T-helper 17 cell (primary cell): ENCODE results near the gene BRICD5. TPM values are rescaled to one million over a fixed set of nuclear protein-coding genes. Genes with fewer than 3 reads are reported as not detected.

ENCODE experiments used
- ATAC-seq: fragments of 150-1000 bp; cut with Tn5 transposase; 2 replicates; pipeline ENCODE4 v1.10.0; 2021; ENCODE audit warnings: mild to moderate bottlenecking, moderate library complexity
- DNase-seq, 3 donors: peaks; one replicate each; pipeline versions ENCODE4 v3.0.0 to v3.0.0-alpha.2; 2020 to 2021
- H3K9me3 ChIP-seq: one replicate; pipeline ENCODE4 v1.7.0; 2013; ENCODE audit warnings: low read length, mild to moderate bottlenecking; ENCODE audit not compliant: control insufficient read depth, poor library complexity, severe bottlenecking
- H3K27ac Mint-ChIP-seq: one replicate; pipeline ENCODE4 v1.8.0; 2022; ENCODE audit warnings: mild to moderate bottlenecking, moderate library complexity, mixed read lengths
- H3K27me3 Mint-ChIP-seq: one replicate; pipeline ENCODE4 v1.8.0; 2022; ENCODE audit warnings: mixed read lengths
- H3K36me3 Mint-ChIP-seq: one replicate; pipeline ENCODE4 v1.8.0; 2022; ENCODE audit warnings: low read depth, mixed read lengths
- H3K4me1 Mint-ChIP-seq: one replicate; pipeline ENCODE4 v1.8.0; 2022; ENCODE audit warnings: mild to moderate bottlenecking, mixed read lengths
- H3K4me3 Mint-ChIP-seq: one replicate; pipeline ENCODE4 v1.8.0; 2022; ENCODE audit warnings: mild to moderate bottlenecking, moderate library complexity, mixed read lengths
- total RNA-seq, 4 donors: library from RNA in 2 of 4; stranded (reverse) in 2 of 4; gene quantifications; one replicate each; pipeline ENCODE4 v1.2.3 and lab custom pipeline; 2022 to 2026

The BRICD5 gene
- total RNA-seq, 2 donors from 2014 or later, result 2.6 to 4.0 TPM

DNA sequence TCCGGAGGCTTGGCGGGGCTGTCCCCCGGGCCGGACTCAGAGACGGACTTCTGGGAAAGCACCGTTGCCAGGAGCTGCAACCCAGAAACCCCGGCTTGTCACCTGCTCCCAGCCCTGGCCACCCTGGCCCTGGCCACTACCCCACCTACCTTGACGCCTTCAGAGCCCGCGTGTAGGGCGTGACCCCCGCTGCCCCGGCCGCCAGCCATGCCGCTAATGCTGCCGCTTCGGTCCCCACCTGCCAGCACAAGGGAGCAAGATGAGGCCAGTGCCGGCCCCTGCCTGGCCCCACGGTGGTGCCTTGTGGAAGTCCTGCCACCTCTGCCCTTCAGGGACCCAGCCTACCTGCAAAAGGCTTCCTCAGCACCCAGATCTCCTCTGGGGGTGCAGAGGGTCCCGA, 25.7 kb downstream of the BRICD5 start:
- Mint-ChIP-seq H3K4me3 (no peak overlapping the region), H3K36me3 (no peaks in the 10 kb centered on the region), H3K27me3 (no peaks in the 10 kb centered on the region), H3K27ac (no peak overlapping the region), H3K4me1 (peaks cover 5% of the 10 kb centered on the region)
- ATAC-seq, result no peak
- no peak for DNase-seq
- H3K9me3 ChIP-seq, result no peaks in the 10 kb centered on the region

DNA sequence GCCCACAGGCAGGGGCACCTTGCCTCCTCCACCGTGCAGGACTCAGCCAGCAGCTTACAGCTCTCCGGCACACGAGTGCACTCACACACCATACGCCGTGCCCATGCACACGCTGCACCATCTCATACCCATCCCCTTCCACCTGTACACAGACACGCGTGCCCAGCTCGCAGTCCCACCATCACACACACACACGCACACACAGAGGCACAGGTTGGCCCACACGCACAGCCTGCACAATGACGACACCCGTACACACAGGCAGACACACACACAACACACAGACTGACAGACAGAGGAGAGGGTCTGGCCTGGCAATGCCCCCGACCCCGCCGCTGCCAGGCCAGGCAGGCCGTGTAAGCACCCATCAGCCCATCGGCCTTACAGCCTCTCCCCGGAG, 26.3 kb downstream of the BRICD5 start:
- H3K27me3 Mint-ChIP-seq, result no peaks in the 10 kb centered on the region
- no peaks in the 10 kb centered on the region for H3K36me3 Mint-ChIP-seq
- H3K4me3 Mint-ChIP-seq, result no peak overlapping the region
- H3K27ac Mint-ChIP-seq, result no peak overlapping the region
- no peaks in the 10 kb centered on the region for H3K9me3 ChIP-seq
- peaks cover 5% of the 10 kb centered on the region for H3K4me1 Mint-ChIP-seq
- ATAC-seq (no peak), DNase-seq (no peak)

DNA sequence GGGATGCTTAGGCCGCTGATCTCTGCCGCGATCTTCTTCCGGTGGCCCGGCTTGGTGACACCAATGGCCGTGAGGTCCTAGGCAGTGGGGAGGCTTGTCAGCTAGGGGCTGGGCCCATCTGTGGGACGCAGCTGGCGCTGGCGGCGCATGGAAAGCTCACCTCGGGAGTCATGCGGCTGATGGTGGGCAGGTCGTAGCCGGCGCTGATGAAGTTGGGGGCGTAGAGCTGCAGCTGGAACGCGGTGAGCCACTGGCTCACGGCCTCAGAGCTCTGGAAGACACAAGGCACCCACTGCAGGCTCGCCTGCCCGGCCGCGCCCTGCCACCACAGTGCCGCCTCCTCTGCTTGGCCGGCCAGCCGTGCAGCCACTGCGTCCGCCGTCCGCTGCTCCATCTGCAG, 27.0 kb downstream of the BRICD5 start:
- ATAC-seq (no peak), DNase-seq (no peak)
- H3K4me1 Mint-ChIP-seq, result peaks cover 5% of the 10 kb centered on the region
- no peak overlapping the region for H3K27ac Mint-ChIP-seq
- H3K36me3 Mint-ChIP-seq, result no peaks in the 10 kb centered on the region
- no peak overlapping the region for H3K4me3 Mint-ChIP-seq
- no peaks in the 10 kb centered on the region for H3K9me3 ChIP-seq
- no peaks in the 10 kb centered on the region for H3K27me3 Mint-ChIP-seq

DNA sequence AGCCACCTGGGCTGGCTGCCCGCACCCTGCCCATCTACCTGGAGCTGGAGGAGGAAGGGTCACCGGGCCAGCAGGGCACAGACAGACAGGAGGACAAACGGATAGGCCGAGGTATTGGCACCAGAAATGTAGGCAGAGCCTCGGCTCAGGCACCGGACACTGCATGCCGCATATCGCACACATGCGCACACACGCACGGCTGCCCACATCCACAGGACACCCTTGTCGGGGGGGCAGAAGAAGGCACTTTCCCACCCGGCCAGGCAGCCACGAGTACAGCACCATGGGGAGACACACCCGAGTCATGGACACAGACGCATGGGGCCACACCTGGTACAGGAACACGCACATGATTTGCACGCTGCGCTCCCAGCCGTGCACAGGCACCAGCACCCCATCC, 28.7 kb downstream of the BRICD5 start:
- no peak overlapping the region for H3K4me3 Mint-ChIP-seq

DNA sequence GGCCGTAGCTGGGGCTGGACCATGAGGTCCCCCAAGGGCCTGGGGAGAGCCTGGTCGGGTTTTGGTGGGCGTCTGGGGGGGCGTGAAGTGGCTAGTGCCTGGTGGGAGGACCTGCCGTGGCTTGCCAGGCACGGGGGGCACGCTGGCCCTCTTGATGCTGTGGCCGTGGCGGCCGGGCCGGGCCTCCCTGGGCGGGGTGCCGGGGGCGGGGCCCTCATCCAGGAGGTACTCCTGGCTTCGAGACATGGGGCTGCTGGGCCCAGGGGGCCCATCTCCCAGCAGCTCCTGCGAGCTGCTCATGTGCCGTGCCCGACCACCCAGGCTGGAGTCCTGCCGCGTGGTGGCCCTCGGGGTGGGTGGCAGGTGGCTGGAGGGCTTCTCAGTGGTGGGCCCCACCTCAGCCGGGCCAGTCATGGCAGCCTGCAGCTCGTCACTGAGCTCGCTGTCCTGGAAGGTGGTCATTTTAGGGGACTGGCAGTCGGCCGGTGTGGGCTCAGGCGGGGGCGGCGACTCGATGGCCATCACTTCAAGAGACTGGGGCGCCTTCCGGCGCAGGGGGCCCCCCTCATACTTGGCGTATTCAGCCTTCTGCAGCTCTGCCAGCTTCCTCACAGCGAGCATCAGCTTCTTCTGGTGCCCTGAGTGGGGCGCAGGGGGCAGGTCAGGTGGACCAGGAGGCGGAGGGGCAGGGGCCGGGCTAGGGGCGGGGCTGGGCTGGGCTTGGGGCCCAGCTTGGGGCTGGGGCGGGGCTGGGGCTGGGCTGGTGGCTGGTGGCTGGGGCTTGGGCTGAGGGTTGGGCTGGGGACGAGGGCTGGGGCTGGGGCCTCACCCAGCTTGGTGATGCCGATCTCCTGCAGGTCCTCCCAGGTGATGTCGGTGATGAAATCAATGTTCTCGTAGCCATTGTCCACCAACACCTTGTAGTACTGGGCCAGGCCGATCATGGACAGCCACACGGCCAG, 29.4 kb downstream of the BRICD5 start:
- no peak for ATAC-seq
- no peak overlapping the region for H3K4me3 Mint-ChIP-seq
- DNase-seq, result no peak
- no peaks in the 10 kb centered on the region for H3K27me3 Mint-ChIP-seq
- H3K27ac Mint-ChIP-seq, result no peak overlapping the region
- H3K36me3 Mint-ChIP-seq, result no peaks in the 10 kb centered on the region
- peaks cover 5% of the 10 kb centered on the region for H3K4me1 Mint-ChIP-seq
- H3K9me3 ChIP-seq, result no peaks in the 10 kb centered on the region

More for the DNA sequence above, 28.7 kb downstream of the BRICD5 start:
- Mint-ChIP-seq H3K27ac (no peak overlapping the region), H3K4me1 (peaks cover 5% of the 10 kb centered on the region), H3K27me3 (no peaks in the 10 kb centered on the region), H3K36me3 (no peaks in the 10 kb centered on the region)
- DNase-seq (no peak), ATAC-seq (no peak)
- no peaks in the 10 kb centered on the region for H3K9me3 ChIP-seq

DNA sequence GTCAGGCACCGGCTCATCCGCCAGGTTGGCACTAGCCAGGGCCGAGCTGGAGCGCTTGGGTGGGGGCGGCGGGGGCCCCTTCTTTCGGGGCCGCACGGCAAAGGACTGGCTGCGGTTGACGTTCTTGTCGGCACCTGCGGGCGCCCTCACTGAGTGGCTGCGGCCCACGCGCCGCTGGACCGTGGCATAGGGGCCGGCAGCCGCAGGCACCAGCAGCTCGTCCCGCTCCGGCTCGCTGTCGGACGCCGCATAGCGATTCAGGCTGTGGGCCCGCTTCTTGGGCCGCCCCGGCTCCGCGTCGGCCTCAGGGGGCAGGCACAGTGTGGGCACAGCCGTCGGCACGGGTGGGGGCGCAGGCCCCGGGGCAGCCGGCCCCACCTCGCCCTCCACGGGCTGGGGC, 30.2 kb downstream of the BRICD5 start:
- DNase-seq (no peak), ATAC-seq (no peak)
- Mint-ChIP-seq H3K4me1 (peaks cover 5% of the 10 kb centered on the region), H3K27ac (no peak overlapping the region), H3K36me3 (no peaks in the 10 kb centered on the region), H3K4me3 (no peak overlapping the region), H3K27me3 (no peaks in the 10 kb centered on the region)
- H3K9me3 ChIP-seq, result no peaks in the 10 kb centered on the region

DNA sequence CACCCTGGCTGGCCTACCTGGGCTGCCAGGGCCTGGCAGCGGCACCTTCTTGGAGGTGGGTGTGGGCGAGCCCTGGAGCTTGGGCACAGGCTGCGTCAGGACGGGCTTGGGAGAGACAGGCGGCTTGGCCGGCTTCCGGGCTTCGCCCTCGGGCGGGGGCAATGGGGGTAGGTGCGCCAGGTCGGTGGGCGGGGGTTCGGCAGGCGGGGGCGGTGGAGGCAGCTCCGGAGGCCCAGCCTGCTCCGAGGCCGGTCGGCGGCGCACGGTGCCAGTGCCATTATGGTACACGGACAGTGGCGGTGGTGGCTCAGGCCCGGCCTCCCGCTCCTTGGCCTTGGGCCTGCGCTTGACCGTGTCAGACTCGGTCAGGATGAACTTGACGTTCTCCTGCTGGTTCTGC, 31.1 kb downstream of the BRICD5 start:
- no peak for ATAC-seq
- peak overlapping the region; percentile 36 for H3K4me3 Mint-ChIP-seq
- no peak overlapping the region for H3K27ac Mint-ChIP-seq

DNA sequence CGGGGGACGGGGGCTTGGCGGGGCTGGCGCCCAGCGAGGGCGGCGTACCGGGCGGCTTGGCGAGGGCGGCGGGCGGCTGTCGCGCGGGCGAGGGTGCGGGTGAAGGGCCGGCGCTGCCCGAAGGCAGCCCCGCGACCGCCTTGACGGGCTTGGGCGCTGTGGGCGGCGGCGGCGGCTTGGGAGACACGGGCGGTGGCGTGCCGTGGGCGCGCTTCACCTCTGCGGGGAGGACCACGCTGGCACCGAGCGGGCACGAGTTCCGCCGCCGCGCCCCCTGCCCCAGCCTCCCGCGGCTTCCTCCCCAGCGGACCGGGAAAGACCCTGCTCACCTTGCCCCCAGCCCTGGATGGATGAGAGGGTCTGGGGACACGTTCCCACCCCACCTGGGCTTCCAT, 31.6 kb downstream of the BRICD5 start:
- Mint-ChIP-seq H3K4me3 (peak overlapping the region; percentile 36), H3K4me1 (peaks cover 3% of the 10 kb centered on the region), H3K36me3 (no peaks in the 10 kb centered on the region), H3K27ac (no peak overlapping the region), H3K27me3 (no peaks in the 10 kb centered on the region)
- DNase-seq, result no peak
- ATAC-seq, result no peak
- H3K9me3 ChIP-seq, result no peaks in the 10 kb centered on the region

More for the DNA sequence above, 31.1 kb downstream of the BRICD5 start:
- Mint-ChIP-seq H3K27me3 (no peaks in the 10 kb centered on the region), H3K36me3 (no peaks in the 10 kb centered on the region), H3K4me1 (peaks cover 5% of the 10 kb centered on the region)
- no peak for DNase-seq
- no peaks in the 10 kb centered on the region for H3K9me3 ChIP-seq

DNA sequence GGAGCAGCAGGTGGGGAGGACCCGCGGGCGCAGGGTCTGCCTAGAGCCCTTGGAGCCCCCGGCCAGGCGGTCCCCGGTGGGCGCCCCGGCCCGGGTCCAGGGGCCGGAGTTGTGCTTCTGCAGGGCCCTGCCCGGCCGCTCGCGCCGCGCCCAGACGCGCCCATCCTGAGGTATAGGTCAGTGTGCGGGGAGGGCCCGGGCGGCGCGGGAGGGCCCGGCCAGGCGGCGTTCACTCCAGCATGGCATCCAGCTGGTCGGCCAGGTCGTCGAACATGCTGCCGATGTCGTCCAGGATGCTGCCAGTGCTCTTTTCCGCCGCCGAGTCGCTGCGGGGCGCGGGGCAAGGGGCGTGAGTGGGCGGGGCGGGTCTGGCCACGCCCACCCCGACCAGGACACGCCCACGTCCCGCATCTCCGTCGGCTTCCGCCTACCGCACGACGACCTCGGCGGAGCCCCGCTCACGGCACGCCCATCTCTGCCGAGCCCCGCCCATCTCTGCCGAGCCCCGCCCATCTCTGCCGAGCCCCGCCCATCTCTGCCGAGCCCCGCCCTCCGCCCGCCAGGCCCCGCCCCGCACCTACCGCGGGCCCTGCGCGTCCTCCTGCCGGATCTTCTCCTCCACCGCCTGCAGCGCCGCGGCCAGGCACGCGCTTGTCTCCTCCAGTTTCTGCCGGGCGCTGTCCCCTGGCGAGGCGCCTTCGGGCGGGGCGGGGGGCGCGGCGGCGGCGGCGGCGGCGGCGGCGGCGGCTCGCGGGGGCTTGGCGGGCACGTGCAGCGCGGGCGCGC, 32.1 kb downstream of the BRICD5 start:
- Mint-ChIP-seq H3K27ac (no peak overlapping the region), H3K27me3 (no peaks in the 10 kb centered on the region), H3K4me1 (peaks cover 3% of the 10 kb centered on the region), H3K4me3 (no peak overlapping the region), H3K36me3 (no peaks in the 10 kb centered on the region)
- DNase-seq (peak; percentile 37 to 47 (median 38)), ATAC-seq (peak; percentile 87)
- no peaks in the 10 kb centered on the region for H3K9me3 ChIP-seq

DNA sequence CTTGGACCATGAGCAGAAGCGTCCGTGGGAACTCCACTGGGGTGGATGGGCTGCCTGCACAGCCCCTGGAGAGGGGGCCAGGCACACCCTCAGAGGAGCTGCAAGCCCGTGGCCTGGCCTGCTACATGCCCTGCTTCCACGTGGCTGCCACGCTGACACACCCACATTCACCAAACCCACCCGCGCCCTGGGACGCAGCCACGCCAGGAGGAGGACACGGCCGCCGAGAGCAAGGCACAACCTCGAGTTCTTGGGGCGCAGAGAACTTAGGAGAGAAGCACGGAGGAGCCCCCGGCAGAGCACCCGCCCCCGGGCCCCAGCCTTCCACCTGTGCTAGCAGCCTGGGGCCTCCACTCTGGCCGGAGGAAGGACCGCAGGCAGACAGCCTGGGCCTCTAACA, 33.1 kb downstream of the BRICD5 start:
- Mint-ChIP-seq H3K36me3 (no peaks in the 10 kb centered on the region), H3K4me1 (peaks cover 3% of the 10 kb centered on the region), H3K4me3 (no peak overlapping the region), H3K27me3 (no peaks in the 10 kb centered on the region), H3K27ac (no peak overlapping the region)
- ATAC-seq (no peak), DNase-seq (no peak)
- no peaks in the 10 kb centered on the region for H3K9me3 ChIP-seq

DNA sequence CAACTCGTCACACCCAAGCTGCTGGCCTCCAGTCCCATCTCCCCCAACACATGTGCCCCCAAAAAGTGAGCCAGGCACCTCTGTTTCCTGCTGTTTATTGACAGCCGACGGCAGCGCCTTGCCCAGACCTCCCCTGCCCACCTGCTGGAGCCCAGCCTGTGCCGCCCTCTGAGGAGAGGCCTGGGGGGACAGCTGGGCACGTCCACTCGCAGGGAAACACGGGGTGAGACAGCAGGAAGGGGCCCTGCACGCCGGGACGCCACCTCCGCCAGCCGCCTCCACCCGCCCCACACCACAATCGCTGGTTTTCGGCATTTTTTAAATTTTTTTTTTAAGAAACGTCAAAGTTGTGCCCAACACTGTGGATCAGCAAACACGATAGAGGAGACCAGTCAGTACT, 33.6 kb downstream of the BRICD5 start:
- H3K36me3 Mint-ChIP-seq, result no peaks in the 10 kb centered on the region
- no peaks in the 10 kb centered on the region for H3K27me3 Mint-ChIP-seq
- DNase-seq (no peak), ATAC-seq (no peak)
- H3K4me1 Mint-ChIP-seq, result no peaks in the 10 kb centered on the region
- no peak overlapping the region for H3K27ac Mint-ChIP-seq
- H3K9me3 ChIP-seq, result no peaks in the 10 kb centered on the region
- no peak overlapping the region for H3K4me3 Mint-ChIP-seq

DNA sequence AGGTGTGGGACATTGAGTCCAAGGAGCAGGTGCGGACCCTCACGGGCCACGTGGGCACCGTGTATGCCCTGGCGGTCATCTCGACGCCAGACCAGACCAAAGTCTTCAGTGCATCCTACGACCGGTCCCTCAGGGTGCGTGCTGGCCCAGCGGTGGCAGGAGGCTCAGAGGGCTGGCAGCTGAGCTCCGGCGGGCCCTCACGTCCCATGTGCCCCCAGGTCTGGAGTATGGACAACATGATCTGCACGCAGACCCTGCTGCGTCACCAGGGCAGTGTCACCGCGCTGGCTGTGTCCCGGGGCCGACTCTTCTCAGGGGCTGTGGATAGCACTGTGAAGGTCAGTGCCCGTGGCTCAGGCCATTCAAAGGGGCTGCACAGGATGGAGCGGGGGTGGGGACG, 34.6 kb downstream of the BRICD5 start:
- Mint-ChIP-seq H3K4me1 (no peaks in the 10 kb centered on the region), H3K36me3 (no peaks in the 10 kb centered on the region), H3K4me3 (no peak overlapping the region), H3K27me3 (no peaks in the 10 kb centered on the region), H3K27ac (peak overlapping the region; percentile 49)
- no peak for ATAC-seq
- no peaks in the 10 kb centered on the region for H3K9me3 ChIP-seq
- no peak for DNase-seq

DNA sequence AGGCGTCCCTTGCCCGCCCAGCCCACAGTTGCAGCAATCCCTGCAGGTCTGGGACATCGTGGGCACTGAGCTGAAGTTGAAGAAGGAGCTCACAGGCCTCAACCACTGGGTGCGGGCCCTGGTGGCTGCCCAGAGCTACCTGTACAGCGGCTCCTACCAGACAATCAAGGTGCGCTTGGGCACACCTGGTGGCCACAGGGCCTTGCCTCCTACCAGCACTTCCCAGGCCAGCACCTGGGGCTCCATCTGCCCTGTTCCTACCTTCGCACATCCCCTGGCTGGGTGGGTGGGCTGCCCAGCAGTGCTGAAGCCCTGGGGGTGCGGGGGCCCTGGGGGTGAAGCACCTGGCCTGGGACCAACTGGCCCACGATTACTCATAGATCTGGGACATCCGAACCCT, 35.2 kb downstream of the BRICD5 start:
- no peaks in the 10 kb centered on the region for H3K27me3 Mint-ChIP-seq
- no peak overlapping the region for H3K4me3 Mint-ChIP-seq
- H3K4me1 Mint-ChIP-seq, result no peaks in the 10 kb centered on the region
- no peak for DNase-seq
- no peak for ATAC-seq
- H3K9me3 ChIP-seq, result no peaks in the 10 kb centered on the region
- no peaks in the 10 kb centered on the region for H3K36me3 Mint-ChIP-seq
- H3K27ac Mint-ChIP-seq, result peak overlapping the region; percentile 49
